ENCODE measurements around the gene MRPL55. TPM values are rescaled to one million over a fixed set of nuclear protein-coding genes. Genes with fewer than 3 reads are reported as not detected.

The MRPL55 gene
- total and polyA plus RNA-seq, 2 experiments from 2014 or later = 57.5 to 95.1 TPM

DNA sequence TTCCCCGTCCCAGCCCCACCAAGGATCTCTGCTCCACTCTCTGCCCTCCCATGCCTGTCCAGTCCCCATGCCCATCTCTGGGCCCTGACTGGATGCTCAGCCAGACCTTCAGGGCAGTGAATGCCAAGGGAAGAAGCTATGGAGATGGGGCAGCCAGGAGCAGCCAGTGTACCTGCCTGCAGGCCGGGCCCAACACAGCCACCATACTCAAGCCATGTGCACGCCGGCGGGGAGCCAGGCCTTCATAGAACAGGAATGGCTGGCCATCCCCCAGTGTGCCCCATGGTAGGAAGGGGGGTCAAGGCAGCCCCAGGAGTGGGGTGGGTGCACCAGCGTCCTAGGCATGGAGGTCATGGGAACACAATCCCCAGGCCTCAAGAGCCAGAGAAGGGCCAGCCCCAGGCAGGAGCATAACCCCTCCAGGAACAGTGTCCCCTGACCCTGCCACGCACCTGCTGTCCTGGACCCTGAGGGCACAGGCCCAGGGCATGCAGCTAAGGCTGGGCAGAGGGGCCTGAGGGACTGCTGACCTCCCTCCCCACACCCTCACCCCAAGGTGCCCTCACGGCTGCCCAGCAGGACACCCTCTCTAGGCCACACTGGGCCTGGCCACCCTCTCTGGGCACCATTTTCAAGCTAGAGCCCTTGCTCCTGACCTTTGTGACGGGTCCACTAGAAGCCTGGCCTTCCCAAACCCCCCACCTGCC, 46.9 kb downstream of the MRPL55 start:
- no peak for DNase-seq
- no peaks in the 10 kb centered on the region for H4K20me1 ChIP-seq (ENCODE audit: insufficient read depth)
- no peak overlapping the region for H2AFZ ChIP-seq
- no peaks in the 10 kb centered on the region for H3F3A ChIP-seq (ENCODE audit: insufficient read depth)
- no peak for TF ChIP-seq EZH2phosphoT487 (IDR thresholded peaks at IDR 0.05; ENCODE audit: insufficient read depth, low read depth)
- no peak for TF ChIP-seq EZH2 (IDR thresholded peaks at IDR 0.05; ENCODE audit: insufficient read depth, poor library complexity, severe bottlenecking)
- H3K27ac ChIP-seq = no peak overlapping the region
- no peak overlapping the region for H3K4me3 ChIP-seq
- WGBS, 2 experiments (ENCODE audit: low coverage in 1 of 2, low lambda C conversion rate in 2 of 2, missing lambda C conversion rate in 2 of 2) = 74 to 75% methylated on average over 9 of the region's 9 CpGs
- no peak overlapping the region for H3K9ac ChIP-seq
- no peaks in the 10 kb centered on the region for H3K4me1 ChIP-seq (ENCODE audit: insufficient read depth)
- in situ Hi-C loops (cut with MboI) = no loop called here
- no peaks in the 10 kb centered on the region for H3K79me2 ChIP-seq (ENCODE audit: insufficient read depth)
- H3K9me3 ChIP-seq (ENCODE audit: low read depth) = no peaks in the 10 kb centered on the region
- H3K27me3 ChIP-seq (replicated peaks; ENCODE audit: insufficient read depth) = peaks cover 41% of the 10 kb centered on the region
- H3K4me2 ChIP-seq (ENCODE audit: unreplicated experiment) = no peak overlapping the region
- no peaks in the 10 kb centered on the region for H3K9me2 ChIP-seq (ENCODE audit: insufficient read depth)
- H3K36me3 ChIP-seq (ENCODE audit: low read depth) = no peaks in the 10 kb centered on the region

DNA sequence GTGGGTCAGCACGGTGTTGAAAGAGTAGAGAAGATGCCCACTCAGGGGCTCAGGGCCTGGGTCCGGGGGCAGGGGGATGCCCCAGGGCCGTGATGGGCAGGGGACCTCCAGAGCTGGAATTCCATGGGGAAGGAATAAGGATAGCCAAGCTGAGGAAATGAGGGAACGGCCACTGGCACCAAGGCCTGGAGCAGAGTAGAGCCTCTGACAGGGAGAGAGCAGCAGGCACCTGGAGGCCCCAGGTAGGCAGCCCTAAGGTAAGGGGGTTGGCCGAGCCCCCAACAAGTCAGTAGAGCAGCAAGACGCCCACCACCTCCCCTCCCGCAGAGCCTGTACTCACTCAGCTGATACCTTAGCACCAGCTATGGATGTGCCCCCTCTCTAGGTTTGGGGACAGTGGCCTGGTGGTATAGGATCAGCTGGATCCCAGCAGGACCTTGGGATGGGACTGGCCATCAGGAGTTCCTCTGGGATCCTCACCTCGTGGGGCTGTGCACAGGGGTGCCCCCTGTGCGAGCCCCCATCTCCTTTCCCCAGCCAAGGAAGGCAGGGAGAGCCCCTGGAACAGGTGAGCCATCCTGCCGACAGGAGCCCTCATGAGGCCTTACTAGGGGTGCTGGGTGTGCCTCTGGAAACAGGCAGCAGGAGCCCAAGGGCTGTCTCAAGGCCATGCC, 47.6 kb downstream of the MRPL55 start:
- H3K4me3 ChIP-seq = no peak overlapping the region

DNA sequence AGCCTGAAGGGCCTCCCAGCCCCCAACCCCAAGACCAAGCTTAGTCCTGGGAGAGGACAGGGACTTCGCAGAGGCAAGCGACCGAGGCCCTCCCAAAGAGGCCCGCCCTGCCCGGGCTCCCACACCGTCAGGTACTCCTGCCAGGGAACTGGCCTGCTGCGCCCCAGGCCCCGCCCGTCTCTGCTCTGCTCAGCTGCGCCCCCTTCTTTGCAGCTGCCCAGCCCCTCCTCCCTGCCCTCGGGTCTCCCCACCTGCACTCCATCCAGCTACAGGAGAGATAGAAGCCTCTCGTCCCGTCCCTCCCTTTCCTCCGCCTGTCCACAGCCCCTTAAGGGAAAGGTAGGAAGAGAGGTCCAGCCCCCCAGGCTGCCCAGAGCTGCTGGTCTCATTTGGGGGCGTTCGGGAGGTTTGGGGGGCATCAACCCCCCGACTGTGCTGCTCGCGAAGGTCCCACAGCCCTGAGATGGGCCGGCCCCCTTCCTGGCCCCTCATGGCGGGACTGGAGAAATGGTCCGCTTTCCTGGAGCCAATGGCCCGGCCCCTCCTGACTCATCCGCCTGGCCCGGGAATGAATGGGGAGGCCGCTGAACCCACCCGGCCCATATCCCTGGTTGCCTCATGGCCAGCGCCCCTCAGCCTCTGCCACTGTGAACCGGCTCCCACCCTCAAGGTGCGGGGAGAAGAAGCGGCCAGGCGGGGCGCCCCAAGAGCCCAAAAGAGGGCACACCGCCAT, 48.5 kb downstream of the MRPL55 start:
- TF ChIP-seq EZH2phosphoT487 (IDR thresholded peaks at IDR 0.05; ENCODE audit: insufficient read depth, low read depth) (no peak), EZH2 (IDR thresholded peaks at IDR 0.05; ENCODE audit: insufficient read depth, poor library complexity, severe bottlenecking) (no peak)
- Histone ChIP-seq H3K4me3 (no peak overlapping the region), H3F3A (ENCODE audit: insufficient read depth) (no peaks in the 10 kb centered on the region), H3K27me3 (replicated peaks; ENCODE audit: insufficient read depth) (peaks cover 57% of the 10 kb centered on the region), H3K4me1 (ENCODE audit: insufficient read depth) (no peaks in the 10 kb centered on the region), H3K9ac (no peak overlapping the region), H4K20me1 (ENCODE audit: insufficient read depth) (no peaks in the 10 kb centered on the region), H2AFZ (no peak overlapping the region), H3K4me2 (ENCODE audit: unreplicated experiment) (no peak overlapping the region), H3K9me3 (ENCODE audit: low read depth) (no peaks in the 10 kb centered on the region), H3K27ac (no peak overlapping the region), H3K79me2 (ENCODE audit: insufficient read depth) (no peaks in the 10 kb centered on the region), H3K36me3 (ENCODE audit: low read depth) (no peaks in the 10 kb centered on the region), H3K9me2 (ENCODE audit: insufficient read depth) (no peaks in the 10 kb centered on the region)
- DNase-seq = peak; percentile 41
- 10 to 14% methylated on average over 26 to 29 of the region's 34 CpGs for WGBS, 2 experiments (ENCODE audit: low coverage in 1 of 2, low lambda C conversion rate in 2 of 2, missing lambda C conversion rate in 2 of 2)
- in situ Hi-C loops (cut with MboI) = no loop called here

More for the DNA sequence above, 47.6 kb downstream of the MRPL55 start:
- in situ Hi-C loops (cut with MboI) = no loop called here
- no peaks in the 10 kb centered on the region for H3K36me3 ChIP-seq (ENCODE audit: low read depth)
- no peaks in the 10 kb centered on the region for H3F3A ChIP-seq (ENCODE audit: insufficient read depth)
- H3K4me2 ChIP-seq (ENCODE audit: unreplicated experiment) = no peak overlapping the region
- peaks cover 48% of the 10 kb centered on the region for H3K27me3 ChIP-seq (replicated peaks; ENCODE audit: insufficient read depth)
- H3K27ac ChIP-seq = no peak overlapping the region
- no peaks in the 10 kb centered on the region for H3K9me2 ChIP-seq (ENCODE audit: insufficient read depth)
- no peaks in the 10 kb centered on the region for H3K79me2 ChIP-seq (ENCODE audit: insufficient read depth)
- WGBS, 2 experiments (ENCODE audit: low coverage in 1 of 2, low lambda C conversion rate in 2 of 2, missing lambda C conversion rate in 2 of 2) = 66 to 68% methylated on average over 10 of the region's 10 CpGs
- no peak for DNase-seq
- TF ChIP-seq EZH2 (IDR thresholded peaks at IDR 0.05; ENCODE audit: insufficient read depth, poor library complexity, severe bottlenecking) (no peak), EZH2phosphoT487 (IDR thresholded peaks at IDR 0.05; ENCODE audit: insufficient read depth, low read depth) (no peak)
- H3K9ac ChIP-seq = no peak overlapping the region
- H3K4me1 ChIP-seq (ENCODE audit: insufficient read depth) = no peaks in the 10 kb centered on the region
- no peaks in the 10 kb centered on the region for H3K9me3 ChIP-seq (ENCODE audit: low read depth)
- H4K20me1 ChIP-seq (ENCODE audit: insufficient read depth) = no peaks in the 10 kb centered on the region
- H2AFZ ChIP-seq = no peak overlapping the region

DNA sequence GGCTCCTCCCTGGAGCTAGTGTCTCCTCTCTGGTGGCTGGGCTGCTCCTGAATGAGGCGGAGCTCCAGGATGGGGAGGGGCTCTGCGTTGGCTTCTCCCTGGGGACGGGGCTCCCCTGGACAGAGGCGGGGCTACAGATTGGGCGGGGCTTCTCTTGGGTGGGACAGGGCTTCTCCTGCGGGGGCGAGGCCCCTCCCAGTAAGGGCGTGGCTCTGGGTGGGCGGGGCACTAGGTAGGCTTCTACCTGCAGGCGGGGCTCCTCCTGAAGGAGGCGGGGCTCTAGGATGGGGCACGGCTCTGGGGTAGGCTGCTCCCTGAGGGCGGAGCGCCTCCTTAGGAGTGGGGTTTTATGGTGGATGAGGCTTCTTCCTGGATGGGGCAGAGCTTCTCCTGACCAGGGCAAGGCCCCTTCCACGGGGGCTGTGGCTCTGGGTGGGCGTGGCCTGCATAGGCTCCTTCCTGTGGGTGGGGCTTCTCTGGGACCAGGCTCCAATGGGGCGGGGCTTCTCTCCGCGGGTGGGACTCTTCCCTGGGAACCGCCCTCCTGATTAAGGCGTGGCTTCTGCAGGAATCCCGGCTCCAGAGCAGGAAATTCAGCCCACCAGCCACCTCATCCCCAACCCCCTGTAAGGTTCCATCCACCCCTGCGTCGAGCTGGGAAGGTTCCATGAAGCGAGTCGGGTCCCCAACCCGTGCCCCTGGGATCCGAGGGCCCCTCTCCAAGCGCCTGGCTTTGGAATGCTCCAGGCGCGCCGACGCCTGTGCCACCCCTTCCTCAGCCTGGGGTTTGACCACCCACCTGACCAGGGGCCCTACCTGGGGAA, 49.3 kb downstream of the MRPL55 start:
- Histone ChIP-seq H3K4me2 (ENCODE audit: unreplicated experiment) (no peak overlapping the region), H3K79me2 (ENCODE audit: insufficient read depth) (no peaks in the 10 kb centered on the region), H3K4me3 (no peak overlapping the region), H3K4me1 (ENCODE audit: insufficient read depth) (no peaks in the 10 kb centered on the region), H2AFZ (no peak overlapping the region), H3K27ac (no peak overlapping the region), H3K9me3 (ENCODE audit: low read depth) (no peaks in the 10 kb centered on the region), H3K9me2 (ENCODE audit: insufficient read depth) (no peaks in the 10 kb centered on the region), H4K20me1 (ENCODE audit: insufficient read depth) (no peaks in the 10 kb centered on the region), H3F3A (ENCODE audit: insufficient read depth) (no peaks in the 10 kb centered on the region), H3K9ac (no peak overlapping the region), H3K27me3 (replicated peaks; ENCODE audit: insufficient read depth) (peaks cover 60% of the 10 kb centered on the region), H3K36me3 (ENCODE audit: low read depth) (no peaks in the 10 kb centered on the region)
- DNase-seq = peak; percentile 36
- in situ Hi-C loops (cut with MboI) = no loop called here
- TF ChIP-seq EZH2 (IDR thresholded peaks at IDR 0.05; ENCODE audit: insufficient read depth, poor library complexity, severe bottlenecking) (no peak), EZH2phosphoT487 (IDR thresholded peaks at IDR 0.05; ENCODE audit: insufficient read depth, low read depth) (no peak)
- 12 to 14% methylated on average over 23 to 33 of the region's 33 CpGs for WGBS, 2 experiments (ENCODE audit: low coverage in 1 of 2, low lambda C conversion rate in 2 of 2, missing lambda C conversion rate in 2 of 2)
